ENCODE data around the gene EIF3L. TPM values are rescaled to one million over a fixed set of nuclear protein-coding genes. Genes with fewer than 3 reads are reported as not detected.
A peak's percentile ranks its signal among the peaks of the same experiment; 100 is the strongest.

EIF3L gene
- total RNA-seq, 1 donor from 2014 or later = 725 TPM

- DNase-seq (ENCODE audit: low read depth, low spot score) = peak; percentile 93
- TF ChIP-seq, protein P1, sequence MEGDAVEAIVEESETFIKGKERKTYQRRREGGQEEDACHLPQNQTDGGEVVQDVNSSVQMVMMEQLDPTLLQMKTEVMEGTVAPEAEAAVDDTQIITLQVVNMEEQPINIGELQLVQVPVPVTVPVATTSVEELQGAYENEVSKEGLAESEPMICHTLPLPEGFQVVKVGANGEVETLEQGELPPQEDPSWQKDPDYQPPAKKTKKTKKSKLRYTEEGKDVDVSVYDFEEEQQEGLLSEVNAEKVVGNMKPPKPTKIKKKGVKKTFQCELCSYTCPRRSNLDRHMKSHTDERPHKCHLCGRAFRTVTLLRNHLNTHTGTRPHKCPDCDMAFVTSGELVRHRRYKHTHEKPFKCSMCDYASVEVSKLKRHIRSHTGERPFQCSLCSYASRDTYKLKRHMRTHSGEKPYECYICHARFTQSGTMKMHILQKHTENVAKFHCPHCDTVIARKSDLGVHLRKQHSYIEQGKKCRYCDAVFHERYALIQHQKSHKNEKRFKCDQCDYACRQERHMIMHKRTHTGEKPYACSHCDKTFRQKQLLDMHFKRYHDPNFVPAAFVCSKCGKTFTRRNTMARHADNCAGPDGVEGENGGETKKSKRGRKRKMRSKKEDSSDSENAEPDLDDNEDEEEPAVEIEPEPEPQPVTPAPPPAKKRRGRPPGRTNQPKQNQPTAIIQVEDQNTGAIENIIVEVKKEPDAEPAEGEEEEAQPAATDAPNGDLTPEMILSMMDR (conservative IDR thresholded peaks at IDR 0.05) = peak; percentile 94
- peaks cover 3% of the 10 kb centered on the region for H3K36me3 Mint-ChIP-seq (ENCODE audit: low read depth)
- no peaks in the 10 kb centered on the region for H3K27me3 Mint-ChIP-seq (ENCODE audit: low read depth)
- no peak overlapping the region for H3K4me3 Mint-ChIP-seq
- no peaks in the 10 kb centered on the region for H3K9me3 Mint-ChIP-seq
- H3K27ac Mint-ChIP-seq (ENCODE audit: unreplicated experiment) = peak overlapping the region; percentile 67
- H3K4me1 Mint-ChIP-seq = peaks cover 8% of the 10 kb centered on the region
These were observed 84.6 kb downstream of the EIF3L start for GRCh38 chr22:37933711-37934376.

Small RNA genes lying within 50 kb of the gene (microRNA-seq; reads per million reads assigned to microRNA genes)
- 3.6 reads per million for gene MIR659

Other genes starting within 250 kb of the EIF3L start
- gene GGA1, start 240.6 kb upstream of the EIF3L start, total RNA-seq = 85.1 and 88.6 TPM in 2 replicates
- 36.4 and 36.6 TPM in 2 replicates for gene SH3BP1, start 209.8 kb upstream of the EIF3L start, total RNA-seq
- 51.5 and 55.3 TPM in 2 replicates for gene PDXP, start 190.7 kb upstream of the EIF3L start, total RNA-seq
- 16.1 and 21.0 TPM in 2 replicates for gene LGALS1, start 173.8 kb upstream of the EIF3L start, total RNA-seq
- gene NOL12, start 163.1 kb upstream of the EIF3L start, total RNA-seq = 43.3 and 44.5 TPM in 2 replicates
- 45.8 and 53.2 TPM in 2 replicates for gene TRIOBP, start 152.4 kb upstream of the EIF3L start, total RNA-seq
- 53.1 and 55.8 TPM in 2 replicates for gene GCAT, start 41.5 kb upstream of the EIF3L start, total RNA-seq
- 0.49 TPM in 1 of 2 replicates, not detected in the other for gene GALR3, start 26.0 kb upstream of the EIF3L start, total RNA-seq
- 31.3 and 31.7 TPM in 2 replicates for gene ANKRD54, start 5.1 kb upstream of the EIF3L start, total RNA-seq
- gene MICALL1, start 56.9 kb downstream of the EIF3L start, total RNA-seq = 49.1 and 54.4 TPM in 2 replicates
- 0.79 and 1.5 TPM in 2 replicates for gene C22orf23, start 104.2 kb downstream of the EIF3L start, total RNA-seq
- gene POLR2F, start 104.3 kb downstream of the EIF3L start, total RNA-seq = 137 and 143 TPM in 2 replicates
- 279 and 293 TPM in 2 replicates for gene SOX10, start 135.1 kb downstream of the EIF3L start, total RNA-seq
- gene PICK1, start 208.0 kb downstream of the EIF3L start, total RNA-seq = 20.1 and 24.0 TPM in 2 replicates
- gene SLC16A8, start 234.8 kb downstream of the EIF3L start, total RNA-seq = 0.26 TPM in 1 of 2 replicates, not detected in the other

Data from neural crest cell (in vitro differentiated cells).